Endothelial cell of umbilical vein (primary cell): Measurements from ENCODE around the gene LAMP1. TPM values are rescaled to one million over a fixed set of nuclear protein-coding genes. Genes with fewer than 3 reads are reported as not detected.

ENCODE experiments used
- BruUV-seq: library from RNA; stranded (reverse); fragments of 400-500 nt; replicated peaks from 2 replicates; lab custom pipeline; 2021; lab: Mats Ljungman, UMichigan
- CTCF ChIA-PET: fragments of 300-600, 350-600 bp; sonication (Branson Sonifier 250); formaldehyde crosslinking; loops from one replicate; lab custom pipeline; 2021; ENCODE audit warnings: antibody characterized with exemption, inconsistent platforms; lab: Charles Lee
- POLR2A ChIA-PET: fragments of 300-600, 350-600 bp; sonication (Branson Sonifier 250); formaldehyde crosslinking; loops from one replicate; lab custom pipeline; 2021; ENCODE audit warnings: antibody characterized with exemption, inconsistent platforms; lab: Charles Lee
- DNase-seq: peaks from one replicate; pipeline ENCODE4 v3.0.0-alpha.2; 2011; ENCODE audit warnings: low read depth, low spot score
- FAIRE-seq: peaks from 2 replicates; lab custom pipeline; 2011; peaks lifted over from hg19 to GRCh38; lab: Jason Lieb, UNC
- H2AFZ ChIP-seq: 2 replicates; pipeline ENCODE4 v1.6.0; 2012; ENCODE audit warnings: low read depth, low read length, control low read depth, inconsistent platforms
- H3K27ac ChIP-seq: 2 replicates; pipeline ENCODE4 v1.5.1; 2011; ENCODE audit warnings: low read depth, mild to moderate bottlenecking, control low read depth, low read length, moderate library complexity; ENCODE audit not compliant: insufficient read depth
- H3K27me3 ChIP-seq, 2 experiments: 2 replicates each; pipeline versions ENCODE4 v1.6.0 to v1.6.1; 2011; ENCODE audit warnings: low read length in 2 of 2, mixed read lengths in 1 of 2; ENCODE audit not compliant: control insufficient read depth in 2 of 2, insufficient read depth in 2 of 2
- H3K36me3 ChIP-seq, 2 experiments: 2 replicates in 1 of 2; 3 replicates in 1 of 2; pipeline ENCODE4 v1.5.1; 2011; ENCODE audit warnings: low read length in 2 of 2, mild to moderate bottlenecking in 1 of 2, moderate library complexity in 1 of 2; ENCODE audit not compliant: control insufficient read depth in 2 of 2, insufficient read depth in 2 of 2; ENCODE audit errors: extremely low read depth in 1 of 2
- H3K4me1 ChIP-seq: 3 replicates; pipeline ENCODE4 v1.5.1; 2011; ENCODE audit warnings: mild to moderate bottlenecking, low read length; ENCODE audit not compliant: control insufficient read depth, insufficient read depth; ENCODE audit errors: extremely low read depth
- H3K4me2 ChIP-seq: 2 replicates; pipeline ENCODE4 v1.6.1; 2011; ENCODE audit warnings: low read length, control low read depth, mixed read lengths; ENCODE audit not compliant: insufficient read depth
- H3K4me3 ChIP-seq, 3 experiments: fragments of 200-600 bp in 1 of 3; sonication (generic), shearing (Covaris generic) in 1 of 3; replicated peaks in 1 of 3; 2 replicates each; pipeline ENCODE4 v1.5.1; 2011 to 2016; ENCODE audit warnings: control low read depth in 3 of 3, low read length in 3 of 3, mild to moderate bottlenecking in 2 of 3, inconsistent platforms in 1 of 3, low read depth in 1 of 3, moderate library complexity in 1 of 3; ENCODE audit not compliant: insufficient read depth in 1 of 3
- H3K79me2 ChIP-seq: 2 replicates; pipeline ENCODE4 v1.6.0; 2012; ENCODE audit warnings: low read length, inconsistent platforms; ENCODE audit not compliant: control insufficient read depth, insufficient read depth
- H3K9ac ChIP-seq: replicated peaks from 2 replicates; pipeline ENCODE3; 2011; ENCODE audit warnings: low read length, control low read depth; ENCODE audit not compliant: insufficient read depth; ENCODE audit errors: extremely low read depth
- H3K9me1 ChIP-seq: replicated peaks from 3 replicates; pipeline ENCODE4 v1.6.0; 2011; ENCODE audit warnings: mild to moderate bottlenecking, low read length; ENCODE audit not compliant: control insufficient read depth, insufficient read depth; ENCODE audit errors: extremely low read depth
- H3K9me3 ChIP-seq: replicated peaks from 2 replicates; pipeline ENCODE4 v1.5.1; 2012; ENCODE audit warnings: low read length, inconsistent platforms; ENCODE audit not compliant: control insufficient read depth, insufficient read depth
- H4K20me1 ChIP-seq: replicated peaks from 2 replicates; pipeline ENCODE3; 2011; ENCODE audit warnings: mild to moderate bottlenecking, low read length; ENCODE audit not compliant: control insufficient read depth, insufficient read depth; ENCODE audit errors: extremely low read depth
- CTCF ChIP-seq, 2 donors: IDR thresholded peaks; 1 replicate in 1 of 2; 2 replicates in 1 of 2; pipeline ENCODE4 v1.5.1; 2011; ENCODE audit warnings: low read length in 2 of 2, mild to moderate bottlenecking in 2 of 2, moderate library complexity in 2 of 2, control low read depth in 1 of 2, inconsistent platforms in 1 of 2, low read depth in 1 of 2; ENCODE audit not compliant: insufficient read depth in 1 of 2; ENCODE audit errors: extremely low read depth in 1 of 2
- EZH2 ChIP-seq: IDR thresholded peaks from 2 replicates; pipeline ENCODE4 v1.6.1; 2012; ENCODE audit warnings: borderline replicate concordance, low read depth, mild to moderate bottlenecking, moderate library complexity, low read length, inconsistent platforms; ENCODE audit not compliant: severe bottlenecking
- FOS ChIP-seq: IDR thresholded peaks from 2 replicates; pipeline ENCODE4 v1.6.1; 2011; ENCODE audit warnings: mild to moderate bottlenecking, low read length, moderate library complexity, borderline replicate concordance; ENCODE audit not compliant: insufficient read depth
- GATA2 ChIP-seq: IDR thresholded peaks from 2 replicates; pipeline ENCODE4 v1.7.0; 2011; ENCODE audit warnings: low read depth, mild to moderate bottlenecking, moderate library complexity, mixed read lengths, low read length; ENCODE audit not compliant: insufficient read length, insufficient read depth
- JUN ChIP-seq: IDR thresholded peaks from 2 replicates; pipeline ENCODE4 v1.6.1; 2011; ENCODE audit warnings: borderline replicate concordance, low read depth; ENCODE audit not compliant: insufficient read length, insufficient read depth
- MAX ChIP-seq: IDR thresholded peaks from 2 replicates; pipeline ENCODE4 v1.6.1; 2011; ENCODE audit not compliant: insufficient read depth, insufficient read length
- MYC ChIP-seq: IDR thresholded peaks from one replicate; pipeline ENCODE4 v1.6.1; 2011; ENCODE audit warnings: mild to moderate bottlenecking, low read depth, low read length
- POLR2A ChIP-seq: IDR thresholded peaks from 2 replicates; pipeline ENCODE4 v1.6.1; 2012; ENCODE audit warnings: low read depth, mild to moderate bottlenecking, control low read depth, low read length
- POLR2AphosphoS5 ChIP-seq: IDR thresholded peaks from 2 replicates; pipeline ENCODE4 v1.6.1; 2012; ENCODE audit warnings: low read depth, mild to moderate bottlenecking, control low read depth, low read length, moderate library complexity; ENCODE audit not compliant: insufficient read depth
- dilution Hi-C: fragments of 300-500 bp; cut with MboI; formaldehyde crosslinking; loops from one replicate; pipeline ENCODE4 v1.15.0; 2019; ENCODE audit warnings: low sequenced_read_pairs; ENCODE audit not compliant: extremely low pct_ligation_motif_present
- intact Hi-C: fragments of 100-400 bp; cut with micrococcal nuclease; formaldehyde crosslinking; loops from one replicate; pipeline ENCODE4 v1.10.0; 2022
- polyA plus RNA-seq, 4 experiments: library from polyadenylated mRNA; depleted of rRNA in 3 of 4; stranded (reverse) in 3 of 4; unstranded in 1 of 4; fragments of >200 nt; gene quantifications; 2 replicates each; pipeline versions ENCODE4 v1.2.1 to v1.2.3, GENCODE V29; 2011 to 2012; ENCODE audit warnings: missing spikeins in 1 of 4
- total RNA-seq: library from RNA; stranded (reverse); gene quantifications from 2 replicates; pipeline ENCODE4 v1.2.3, GENCODE V29; 2021

LAMP1 gene
- total and polyA plus RNA-seq, 2 donors (not counting 3 experiments of a cell fraction or from before 2014, with no cell fraction given) = 262 to 285 TPM

- POLR2A ChIA-PET = no interaction called here
- H3K36me3 ChIP-seq = no peaks in the 10 kb centered on the region
- H3K79me2 ChIP-seq = no peaks in the 10 kb centered on the region
- H3K9me1 ChIP-seq = no peaks in the 10 kb centered on the region
- no peak overlapping the region for H3K4me2 ChIP-seq
- H3K9ac ChIP-seq = no peak overlapping the region
- peaks cover 16 to 20% of the 10 kb centered on the region in 2 experiments for H3K27me3 ChIP-seq
- intact Hi-C loops = no loop called here
- no peaks in the 10 kb centered on the region for H4K20me1 ChIP-seq
- DNase-seq (no peak), FAIRE-seq (no peak)
- dilution Hi-C loops = no loop called here
- CTCF ChIA-PET = interaction anchor here (1.1 kb wide), 1 partner anchor 9 kb away, joined by 3 read pairs; no protein-coding TSS in a partner anchor
- no peaks in the 10 kb centered on the region for H3K9me3 ChIP-seq
- no peak overlapping the region for H2AFZ ChIP-seq
- no TSS peak for BruUV-seq
- H3K27ac ChIP-seq = no peak overlapping the region
- H3K4me1 ChIP-seq = no peaks in the 10 kb centered on the region
- TF ChIP-seq FOS (no peak), POLR2AphosphoS5 (no peak), MYC (no peak), GATA2 (no peak), CTCF (IDR thresholded peaks at IDR 0.05; ENCODE audit: extremely low read depth in 1 of 2, insufficient read depth in 1 of 2, low read depth in 1 of 2, low read length in 2 of 2) (no peak), MAX (no peak), POLR2A (no peak), JUN (no peak), EZH2 (no peak)
- no peak overlapping the region for H3K4me3 ChIP-seq
Measured at GRCh38 chr13:113288880-113289279, 8.2 kb upstream of the LAMP1 start.
